Caco-2 (cell line): ENCODE data around the gene NGLY1. TPM values are rescaled to one million over a fixed set of nuclear protein-coding genes. Genes with fewer than 3 reads are reported as not detected.

Source experiments
- BruUV-seq: library from RNA; stranded (reverse); fragments of 400-500 nt; replicated peaks from 2 replicates; lab custom pipeline; 2021; lab: Mats Ljungman, UMichigan
- CTCF ChIA-PET: fragments of 300-600 bp; sonication (Branson Sonifier 250); formaldehyde crosslinking; loops from one replicate; lab custom pipeline; 2022; ENCODE audit warnings: antibody characterized with exemption; lab: Charles Lee
- POLR2A ChIA-PET: fragments of 300-600 bp; sonication (Branson Sonifier 250); formaldehyde crosslinking; loops from one replicate; lab custom pipeline; 2022; ENCODE audit warnings: antibody characterized with exemption; lab: Charles Lee
- DNase-seq, 2 experiments: peaks; one replicate each; pipeline versions ENCODE4 v3.0.0 to v3.0.0-alpha.2; 2020 to 2022
- H3K27me3 ChIP-seq: replicated peaks from 2 replicates; pipeline ENCODE4 v1.6.0; 2011; ENCODE audit warnings: low read length; ENCODE audit not compliant: control insufficient read depth, insufficient read depth
- H3K36me3 ChIP-seq: 2 replicates; pipeline ENCODE4 v1.5.1; 2011; ENCODE audit warnings: low read length; ENCODE audit not compliant: control insufficient read depth, insufficient read depth
- H3K4me1 ChIP-seq: fragments of 250-450 bp; sonication (Bioruptor Pico); 2 replicates; pipeline ENCODE4 v1.5.1; 2020; ENCODE audit warnings: mild to moderate bottlenecking
- H3K4me3 ChIP-seq: 2 replicates; pipeline ENCODE4 v1.5.1; 2011; ENCODE audit warnings: low read depth, mild to moderate bottlenecking, control low read depth, low read length
- H3K9me3 ChIP-seq: fragments of 250-450 bp; sonication (Bioruptor Pico); 2 replicates; pipeline ENCODE4 v1.5.1; 2020; ENCODE audit warnings: mild to moderate bottlenecking, moderate library complexity
- H3K27ac Mint-ChIP-seq: one replicate; pipeline ENCODE4 v1.8.0; 2022; ENCODE audit warnings: mixed read lengths; ENCODE audit not compliant: unreplicated experiment
- H3K27me3 Mint-ChIP-seq: one replicate; pipeline ENCODE4 v1.8.0; 2022; ENCODE audit warnings: mixed read lengths; ENCODE audit not compliant: insufficient read depth, unreplicated experiment
- H3K36me3 Mint-ChIP-seq: one replicate; pipeline ENCODE4 v1.8.0; 2022; ENCODE audit warnings: mild to moderate bottlenecking, mixed read lengths; ENCODE audit not compliant: insufficient read depth, unreplicated experiment
- H3K4me1 Mint-ChIP-seq: one replicate; pipeline ENCODE4 v1.8.0; 2022; ENCODE audit warnings: low read depth, mixed read lengths; ENCODE audit not compliant: unreplicated experiment
- H3K4me3 Mint-ChIP-seq: one replicate; pipeline ENCODE4 v1.8.0; 2022; ENCODE audit warnings: mild to moderate bottlenecking, moderate library complexity, mixed read lengths; ENCODE audit not compliant: unreplicated experiment
- H3K9me3 Mint-ChIP-seq: one replicate; pipeline ENCODE4 v1.8.0; 2022; ENCODE audit warnings: mixed read lengths; ENCODE audit not compliant: unreplicated experiment
- intact Hi-C: fragments of 100-400 bp; cut with micrococcal nuclease; formaldehyde crosslinking; loops from one replicate; pipeline ENCODE4 v1.10.0; 2022; ENCODE audit not compliant: unreplicated experiment
- total RNA-seq: library from RNA; stranded (reverse); gene quantifications from 2 replicates; pipeline ENCODE4 v1.2.3, GENCODE V29; 2022
- TF ChIP-seq, protein P1 (sequence below), 2 experiments: fragments of 200-600 bp in 1 of 2; IDR thresholded peaks; 1 replicate in 1 of 2; 2 replicates in 1 of 2; pipeline versions ENCODE4 v1.5.1 to v1.8.0; 2011 to 2022; ENCODE audit warnings: antibody characterized with exemption in 1 of 2, control low read depth in 1 of 2, inconsistent platforms in 1 of 2, low read depth in 1 of 2, low read length in 1 of 2, mild to moderate bottlenecking in 1 of 2, moderate library complexity in 1 of 2; ENCODE audit not compliant: insufficient read depth in 1 of 2, severe bottlenecking in 1 of 2, unreplicated experiment in 1 of 2

Gene NGLY1
- total RNA-seq, 1 experiment from 2014 or later, result 27.1 TPM

DNA sequence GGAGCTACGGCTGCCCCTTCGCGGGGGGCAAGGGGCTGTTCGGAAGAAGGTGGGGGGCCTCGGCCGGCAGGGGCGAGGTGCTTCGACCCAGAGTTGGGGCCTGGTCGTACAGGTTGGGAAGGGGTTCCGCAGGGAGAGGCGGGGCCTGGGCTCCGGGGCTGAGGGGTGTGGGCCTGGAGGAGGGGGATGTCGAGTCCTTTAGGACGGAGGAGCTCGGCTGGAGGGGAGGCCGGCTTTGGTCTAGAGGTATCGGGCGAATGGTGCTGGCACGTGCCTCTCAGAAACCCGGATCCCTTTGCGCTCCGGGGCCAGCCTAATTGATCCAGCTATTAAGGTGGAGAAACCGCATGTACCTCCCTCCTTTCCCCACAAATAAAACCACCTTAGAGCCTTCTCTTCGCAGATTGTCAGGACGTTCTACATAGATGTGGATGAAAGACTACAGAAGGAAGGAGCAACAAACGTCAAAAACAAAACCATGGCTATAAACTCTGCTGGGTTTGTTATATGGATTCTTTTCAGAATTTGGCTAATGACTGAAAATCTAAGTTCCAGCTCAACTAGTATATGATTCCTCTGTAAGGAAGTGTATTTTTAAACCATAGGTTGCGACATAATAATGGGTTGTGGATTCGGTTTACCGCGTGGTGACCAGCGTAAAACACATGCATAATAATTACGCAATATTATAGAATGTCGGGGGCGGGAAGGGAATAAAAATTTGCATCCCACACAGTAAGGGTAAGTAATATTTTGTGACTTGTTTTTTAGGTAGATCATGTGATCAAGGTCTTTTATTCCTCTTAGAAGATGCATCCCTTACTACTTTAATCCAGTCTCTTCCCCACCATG, 644 bp upstream of the NGLY1 start:
- H3K9me3 ChIP-seq, result no peaks in the 10 kb centered on the region
- H3K27ac Mint-ChIP-seq, result no peak overlapping the region
- H3K36me3 Mint-ChIP-seq, result no peaks in the 10 kb centered on the region
- ChIA-PET POLR2A (interaction anchor here (0.6 to 1.1 kb wide), 4 partner anchors 11 to 120 kb away, joined by 3 to 23 read pairs (median 4); no protein-coding TSS in a partner anchor), CTCF (interaction anchor here (0.6 to 1.0 kb wide), 4 partner anchors 35 to 340 kb away, joined by 3 to 10 read pairs (median 4); no protein-coding TSS in a partner anchor)
- peaks cover 21% of the 10 kb centered on the region for H3K4me1 Mint-ChIP-seq
- BruUV-seq, result TSS peak; percentile 60
- no peaks in the 10 kb centered on the region for H3K27me3 Mint-ChIP-seq
- H3K4me3 Mint-ChIP-seq, result peak overlapping the region; percentile 75
- TF ChIP-seq, protein P1, sequence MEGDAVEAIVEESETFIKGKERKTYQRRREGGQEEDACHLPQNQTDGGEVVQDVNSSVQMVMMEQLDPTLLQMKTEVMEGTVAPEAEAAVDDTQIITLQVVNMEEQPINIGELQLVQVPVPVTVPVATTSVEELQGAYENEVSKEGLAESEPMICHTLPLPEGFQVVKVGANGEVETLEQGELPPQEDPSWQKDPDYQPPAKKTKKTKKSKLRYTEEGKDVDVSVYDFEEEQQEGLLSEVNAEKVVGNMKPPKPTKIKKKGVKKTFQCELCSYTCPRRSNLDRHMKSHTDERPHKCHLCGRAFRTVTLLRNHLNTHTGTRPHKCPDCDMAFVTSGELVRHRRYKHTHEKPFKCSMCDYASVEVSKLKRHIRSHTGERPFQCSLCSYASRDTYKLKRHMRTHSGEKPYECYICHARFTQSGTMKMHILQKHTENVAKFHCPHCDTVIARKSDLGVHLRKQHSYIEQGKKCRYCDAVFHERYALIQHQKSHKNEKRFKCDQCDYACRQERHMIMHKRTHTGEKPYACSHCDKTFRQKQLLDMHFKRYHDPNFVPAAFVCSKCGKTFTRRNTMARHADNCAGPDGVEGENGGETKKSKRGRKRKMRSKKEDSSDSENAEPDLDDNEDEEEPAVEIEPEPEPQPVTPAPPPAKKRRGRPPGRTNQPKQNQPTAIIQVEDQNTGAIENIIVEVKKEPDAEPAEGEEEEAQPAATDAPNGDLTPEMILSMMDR (IDR thresholded peaks at IDR 0.05; ENCODE audit: insufficient read depth in 1 of 2, low read depth in 1 of 2, low read length in 1 of 2, severe bottlenecking in 1 of 2, unreplicated experiment in 1 of 2), result no peak
- peak; percentile 69 to 74 for DNase-seq
- H3K27me3 ChIP-seq, result no peaks in the 10 kb centered on the region
- peak overlapping the region; percentile 88 for H3K4me3 ChIP-seq
- H3K36me3 ChIP-seq, result no peaks in the 10 kb centered on the region
- intact Hi-C loops, result loop anchor here (2.0 kb wide), 1 partner anchor 119 kb away; the partner anchor contains the start of gene TOP2B
- H3K9me3 Mint-ChIP-seq, result no peaks in the 10 kb centered on the region
- peaks cover 17% of the 10 kb centered on the region for H3K4me1 ChIP-seq

DNA sequence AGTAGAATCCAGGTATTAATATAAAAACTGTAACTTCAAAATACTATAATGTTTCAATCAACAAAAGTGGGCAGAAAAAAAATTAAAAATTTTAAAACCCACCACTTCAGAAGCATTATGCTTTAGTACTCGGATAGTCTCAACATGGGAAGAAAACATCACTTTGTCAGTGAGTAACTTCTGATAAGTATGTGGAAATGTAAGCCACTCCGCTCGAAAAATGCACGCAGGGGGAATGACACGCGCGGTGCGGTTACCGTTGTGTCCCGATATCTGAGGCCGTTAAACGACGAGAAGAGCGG, 656 bp downstream of the NGLY1 start:
- Mint-ChIP-seq H3K4me1 (peaks cover 13% of the 10 kb centered on the region), H3K9me3 (no peaks in the 10 kb centered on the region), H3K36me3 (peaks cover 9% of the 10 kb centered on the region), H3K27ac (peak overlapping the region; percentile 45), H3K4me3 (peak overlapping the region; percentile 75), H3K27me3 (no peaks in the 10 kb centered on the region)
- ChIA-PET CTCF (interaction anchor here (0.8 to 1.0 kb wide), 2 partner anchors 112 to 339 kb away, joined by 3 to 6 read pairs; no protein-coding TSS in a partner anchor), POLR2A (no interaction called here)
- Histone ChIP-seq H3K4me1 (peaks cover 8% of the 10 kb centered on the region), H3K27me3 (no peaks in the 10 kb centered on the region), H3K9me3 (no peaks in the 10 kb centered on the region), H3K4me3 (peak overlapping the region; percentile 92), H3K36me3 (no peaks in the 10 kb centered on the region)
- intact Hi-C loops, result loop anchor here (2.0 kb wide), 1 partner anchor 118 kb away; the partner anchor contains the start of gene TOP2B
- no peak for DNase-seq
- no TSS peak for BruUV-seq
- TF ChIP-seq, protein P1 (IDR thresholded peaks at IDR 0.05; ENCODE audit: insufficient read depth in 1 of 2, low read depth in 1 of 2, low read length in 1 of 2, severe bottlenecking in 1 of 2, unreplicated experiment in 1 of 2), result no peak

DNA sequence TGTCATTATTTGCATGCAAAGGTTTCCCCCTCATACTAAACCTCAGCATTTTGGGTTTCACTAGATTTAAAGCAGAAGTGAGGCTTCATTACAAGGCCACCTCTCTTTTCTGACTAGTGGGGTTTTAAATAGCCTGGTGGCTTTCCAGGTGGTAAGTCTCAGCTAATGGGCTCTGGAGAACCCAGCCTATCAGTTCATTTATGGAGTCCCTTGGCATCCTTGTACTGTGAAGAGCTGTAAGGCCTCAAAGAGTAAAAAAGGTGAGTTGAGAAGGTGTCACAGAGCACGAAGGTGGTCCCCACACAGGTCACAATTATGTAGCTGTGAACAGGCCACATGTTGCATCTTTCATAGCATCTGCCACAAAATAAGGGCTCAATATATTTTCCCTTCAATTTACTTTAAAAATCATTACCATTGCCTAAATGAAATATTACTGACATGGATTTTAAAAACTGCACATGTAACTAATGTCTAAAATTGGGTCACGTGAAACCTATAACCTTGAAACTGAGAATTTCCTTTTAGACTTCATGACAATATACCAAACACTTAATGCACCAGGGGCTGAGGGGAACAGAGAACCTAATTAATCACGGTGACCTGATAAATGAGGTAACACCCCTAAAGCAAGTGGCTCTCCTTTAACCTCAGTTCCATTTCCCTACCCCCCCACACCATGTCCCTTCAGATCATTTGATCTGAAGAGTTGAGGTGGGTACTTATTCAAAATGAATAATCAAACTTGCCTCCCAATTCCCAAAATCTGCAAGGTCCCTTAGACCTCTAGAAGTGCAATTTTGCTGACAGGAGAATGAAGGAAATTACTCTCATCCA, 1.3 kb downstream of the NGLY1 start:
- ChIA-PET CTCF (no interaction called here), POLR2A (no interaction called here)
- H3K9me3 ChIP-seq, result no peaks in the 10 kb centered on the region
- no peaks in the 10 kb centered on the region for H3K27me3 Mint-ChIP-seq
- intact Hi-C loops, result loop anchor here (2.0 kb wide), 1 partner anchor 117 kb away; the partner anchor contains the start of gene TOP2B
- H3K27ac Mint-ChIP-seq, result peak overlapping the region; percentile 45
- H3K9me3 Mint-ChIP-seq, result no peaks in the 10 kb centered on the region
- H3K27me3 ChIP-seq, result no peaks in the 10 kb centered on the region
- BruUV-seq, result TSS peak; percentile 50
- H3K4me3 ChIP-seq, result peak overlapping the region; percentile 92
- H3K4me1 ChIP-seq, result peaks cover 8% of the 10 kb centered on the region
- DNase-seq, result no peak
- H3K36me3 Mint-ChIP-seq, result peaks cover 15% of the 10 kb centered on the region
- H3K4me1 Mint-ChIP-seq, result peaks cover 7% of the 10 kb centered on the region
- peak overlapping the region; percentile 75 for H3K4me3 Mint-ChIP-seq
- TF ChIP-seq, protein P1 (IDR thresholded peaks at IDR 0.05; ENCODE audit: insufficient read depth in 1 of 2, low read depth in 1 of 2, low read length in 1 of 2, severe bottlenecking in 1 of 2, unreplicated experiment in 1 of 2), result no peak
- H3K36me3 ChIP-seq, result no peaks in the 10 kb centered on the region
